HG03457 (cell line): ENCODE measurements around the gene OOEP.
"Not testable (repeated sequence)": the region's sequence is repeated elsewhere in the genome, so short reads cannot be mapped to it uniquely, and the experiment has no call there.

ENCODE experiments used
- ATAC-seq: cut with Tn5 transposase; IDR thresholded peaks from one replicate; pipeline ENCODE4 v1.9.1; 2021; ENCODE audit warnings: moderate number of reproducible peaks; ENCODE audit not compliant: unreplicated experiment

Gene OOEP

GRCh38 chr6:73369563-73369962 is at the start of gene OOEP:
Gene OOEP, minus strand, starts transcription at chr6:73369897. Its CDS starts 105 bp downstream, at chr6:73369792.
- ATAC-seq, result no peak

GRCh38 chr6:73418081-73418741 is 48.5 kb upstream of the OOEP start:
- no peak for ATAC-seq

- no peak for ATAC-seq
These were observed 43.4 kb upstream of the OOEP start for GRCh38 chr6:73413102-73413501.

GRCh38 chr6:73409395-73409794 is 39.7 kb upstream of the OOEP start:
- ATAC-seq, result no peak

GRCh38 chr6:73400656-73401055 is 31.0 kb upstream of the OOEP start:
- no peak for ATAC-seq

GRCh38 chr6:73395875-73396274 is 26.2 kb upstream of the OOEP start:
- no peak for ATAC-seq

GRCh38 chr6:73394577-73395354 is 25.1 kb upstream of the OOEP start, which contains the start of gene DDX43:
Gene DDX43, plus strand, starts transcription at chr6:73394828. Its CDS starts 78 bp downstream, at chr6:73394906.
- no peak for ATAC-seq

GRCh38 chr6:73393278-73393677 is 23.6 kb upstream of the OOEP start:
- no peak for ATAC-seq

GRCh38 chr6:73392188-73392587 is 22.5 kb upstream of the OOEP start:
- ATAC-seq, result not testable (repeated sequence)

- ATAC-seq, result no peak
These were observed 22.0 kb upstream of the OOEP start for GRCh38 chr6:73391675-73392074.

- no peak for ATAC-seq
These were observed 20.2 kb upstream of the OOEP start for GRCh38 chr6:73389854-73390253.

- ATAC-seq, result peak; percentile 72
These were observed 19.3 kb upstream of the OOEP start for GRCh38 chr6:73388800-73389512.

GRCh38 chr6:73388433-73388799 is 18.7 kb upstream of the OOEP start:
- peak; percentile 11 for ATAC-seq

GRCh38 chr6:73382462-73383113 is 12.9 kb upstream of the OOEP start:
- no peak for ATAC-seq

- not testable (repeated sequence) for ATAC-seq
These were observed 11.8 kb upstream of the OOEP start for GRCh38 chr6:73381531-73381930.

GRCh38 chr6:73377225-73377624 is 7.5 kb upstream of the OOEP start:
- ATAC-seq, result no peak

GRCh38 chr6:73375216-73375615 is 5.5 kb upstream of the OOEP start:
- no peak for ATAC-seq

GRCh38 chr6:73372516-73372915 is 2.8 kb upstream of the OOEP start:
- ATAC-seq, result no peak

- ATAC-seq, result no peak
These were observed 2.3 kb upstream of the OOEP start for GRCh38 chr6:73371984-73372383.

- no peak for ATAC-seq
These were observed 540 bp downstream of the OOEP start for GRCh38 chr6:73369157-73369556.

GRCh38 chr6:73368675-73369074 is 1.0 kb downstream of the OOEP start:
- ATAC-seq, result no peak
